ENCODE measurements around the gene TRIM9.

DNA sequence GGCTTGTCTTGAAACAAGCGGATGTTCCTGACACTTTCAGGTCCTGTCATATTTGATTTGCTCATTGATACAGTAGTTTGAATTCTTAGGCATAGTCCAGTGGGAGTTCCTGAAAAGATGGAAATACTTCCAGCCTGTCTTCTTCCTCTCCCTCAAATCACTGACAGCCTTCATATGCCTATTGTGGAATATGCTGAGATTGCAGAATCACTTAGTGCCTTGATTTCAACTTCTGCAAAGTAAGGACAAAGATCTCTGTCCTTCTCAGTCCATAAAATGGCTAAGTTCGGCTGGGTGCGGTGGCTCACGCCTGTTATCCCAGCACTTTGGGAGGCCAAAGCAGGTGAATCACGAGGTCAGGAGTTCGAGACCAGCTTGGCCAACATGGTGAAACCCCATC lies 143.9 kb downstream of the TRIM9 start:
- TF ChIP-seq, protein P1, sequence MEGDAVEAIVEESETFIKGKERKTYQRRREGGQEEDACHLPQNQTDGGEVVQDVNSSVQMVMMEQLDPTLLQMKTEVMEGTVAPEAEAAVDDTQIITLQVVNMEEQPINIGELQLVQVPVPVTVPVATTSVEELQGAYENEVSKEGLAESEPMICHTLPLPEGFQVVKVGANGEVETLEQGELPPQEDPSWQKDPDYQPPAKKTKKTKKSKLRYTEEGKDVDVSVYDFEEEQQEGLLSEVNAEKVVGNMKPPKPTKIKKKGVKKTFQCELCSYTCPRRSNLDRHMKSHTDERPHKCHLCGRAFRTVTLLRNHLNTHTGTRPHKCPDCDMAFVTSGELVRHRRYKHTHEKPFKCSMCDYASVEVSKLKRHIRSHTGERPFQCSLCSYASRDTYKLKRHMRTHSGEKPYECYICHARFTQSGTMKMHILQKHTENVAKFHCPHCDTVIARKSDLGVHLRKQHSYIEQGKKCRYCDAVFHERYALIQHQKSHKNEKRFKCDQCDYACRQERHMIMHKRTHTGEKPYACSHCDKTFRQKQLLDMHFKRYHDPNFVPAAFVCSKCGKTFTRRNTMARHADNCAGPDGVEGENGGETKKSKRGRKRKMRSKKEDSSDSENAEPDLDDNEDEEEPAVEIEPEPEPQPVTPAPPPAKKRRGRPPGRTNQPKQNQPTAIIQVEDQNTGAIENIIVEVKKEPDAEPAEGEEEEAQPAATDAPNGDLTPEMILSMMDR (IDR thresholded peaks at IDR 0.05): no peak
- no peak for TF ChIP-seq POLR2A (IDR thresholded peaks at IDR 0.05)
- no peak for TF ChIP-seq POLR2AphosphoS5 (IDR thresholded peaks at IDR 0.05)
